Measurements from ENCODE around the gene SUCLG2. TPM values are rescaled to one million over a fixed set of nuclear protein-coding genes. Genes with fewer than 3 reads are reported as not detected.

SUCLG2 gene
- total RNA-seq, 1 experiment from 2014 or later, result 38.5 TPM

- Histone ChIP-seq H3K56ac (ENCODE audit: insufficient read length, low read depth, low read length) (no peak overlapping the region), H4K8ac (replicated peaks; ENCODE audit: insufficient read length, low read depth, low read length) (no peak overlapping the region)
These were observed 30.3 kb downstream of the SUCLG2 start for GRCh38 chr3:67624078-67624477.

More at GRCh38 chr3:67624078-67624477, 30.3 kb downstream of the SUCLG2 start:
- no peaks in the 10 kb centered on the region for H3K79me2 ChIP-seq (ENCODE audit: insufficient read depth, low read length)
- H3T11ph ChIP-seq (ENCODE audit: low read length), result no peak overlapping the region
- H2BK20ac ChIP-seq (ENCODE audit: low read depth, low read length, poor library complexity, severe bottlenecking), result no peak overlapping the region
- no peak for TF ChIP-seq CTCF (conservative IDR thresholded peaks at IDR 0.05)
- H3K27ac Mint-ChIP-seq, result no peak overlapping the region; a peak in 1 of 7 replicates
- no peak overlapping the region for H3K4me2 ChIP-seq (ENCODE audit: insufficient read depth, insufficient read length, low read length)
- no peak overlapping the region for H3K14ac ChIP-seq (ENCODE audit: insufficient read depth, low read length)
- H3K79me1 ChIP-seq (ENCODE audit: insufficient read depth, low read depth, low read length, poor library complexity, severe bottlenecking), result no peaks in the 10 kb centered on the region
- peaks cover 12 to 14% of the 10 kb centered on the region in 2 experiments for H3K4me1 Mint-ChIP-seq
- no peak overlapping the region for H4K5ac ChIP-seq (ENCODE audit: insufficient read length, low read depth, low read length)
- no peak overlapping the region for H3K23ac ChIP-seq (ENCODE audit: insufficient read length, low read depth, low read length)
- no peak overlapping the region for H3K9ac ChIP-seq (ENCODE audit: extremely low read depth, insufficient read length, low read length)
- no peaks in the 10 kb centered on the region for H3K27me3 Mint-ChIP-seq (ENCODE audit: low read depth)
- no peaks in the 10 kb centered on the region for H4K20me1 ChIP-seq (ENCODE audit: control insufficient read depth, insufficient read depth, insufficient read length)
- H3K9me3 ChIP-seq (ENCODE audit: control insufficient read depth, low read depth, low read length), result no peaks in the 10 kb centered on the region
- H3K27ac ChIP-seq (ENCODE audit: insufficient read length, low read depth, low read length), result no peak overlapping the region
- H2BK15ac ChIP-seq (ENCODE audit: low read depth, low read length), result no peak overlapping the region
- H2AFZ ChIP-seq (ENCODE audit: low read length), result no peak overlapping the region
- no peaks in the 10 kb centered on the region for H3K27me3 ChIP-seq (ENCODE audit: insufficient read depth, low read length)
- no peak overlapping the region for H3K18ac ChIP-seq (ENCODE audit: insufficient read length, low read depth, low read length)
- no peak overlapping the region for H2AK5ac ChIP-seq (ENCODE audit: insufficient read length, low read length)
- no peaks in the 10 kb centered on the region for H3K9me3 Mint-ChIP-seq
- WGBS (ENCODE audit: extremely low coverage, insufficient read length, low lambda C conversion rate), result no CpG with 5 or more reads among the region's 3 CpGs
- no peak overlapping the region for H4K91ac ChIP-seq (ENCODE audit: insufficient read length, low read depth, low read length)
- no peak overlapping the region for H2BK5ac ChIP-seq (ENCODE audit: insufficient read length, low read length)
- no peak for DNase-seq
- H3K36me3 Mint-ChIP-seq (ENCODE audit: insufficient read depth in 1 of 3, low read depth in 3 of 3), result peaks cover 7 to 17% (median 8%) of the 10 kb centered on the region in 3 experiments
- H3K4ac ChIP-seq (ENCODE audit: low read depth, low read length), result no peak overlapping the region
- no peak overlapping the region for H2BK120ac ChIP-seq (ENCODE audit: low read depth, low read length, poor library complexity, severe bottlenecking)
- no peak overlapping the region for H2BK12ac ChIP-seq (ENCODE audit: insufficient read length, low read depth, low read length)
- H3K4me3 Mint-ChIP-seq, result no peak overlapping the region
- no peaks in the 10 kb centered on the region for H3K23me2 ChIP-seq (ENCODE audit: insufficient read length, low read depth, low read length, poor library complexity, severe bottlenecking)
- peaks cover 4% of the 10 kb centered on the region; the same call in 1 of the 2 replicates for H3K4me1 ChIP-seq (ENCODE audit: insufficient read depth, low read length)

Measured in H9 (cell line).